ENCODE measurements around the gene SLC6A3.
A peak's percentile ranks its signal among the peaks of the same experiment; 100 is the strongest.

Gene SLC6A3

GRCh38 chr5:1343931-1344901 lies 101.0 kb downstream of the SLC6A3 start:
- Histone ChIP-seq H3K27me3 (no peaks in the 10 kb centered on the region), H3K9me3 (no peaks in the 10 kb centered on the region), H3K36me3 (peaks cover 36% of the 10 kb centered on the region), H3K4me1 (peaks cover 2% of the 10 kb centered on the region; the same call in 1 of the 2 replicates), H3K4me3 (ENCODE audit: low read depth, low read length) (peak overlapping the region; percentile 83)
- DNase-seq = peak; percentile 24
- no peak for TF ChIP-seq CTCF (IDR thresholded peaks at IDR 0.05; ENCODE audit: low read depth, low read length)

GRCh38 chr5:1343315-1343751 lies 101.9 kb downstream of the SLC6A3 start:
- Histone ChIP-seq H3K4me1 (peaks cover 2% of the 10 kb centered on the region; the same call in 1 of the 2 replicates), H3K4me3 (ENCODE audit: low read depth, low read length) (peak overlapping the region; percentile 83), H3K36me3 (peaks cover 41% of the 10 kb centered on the region), H3K27me3 (no peaks in the 10 kb centered on the region), H3K9me3 (no peaks in the 10 kb centered on the region)
- no peak for DNase-seq
- TF ChIP-seq CTCF (IDR thresholded peaks at IDR 0.05; ENCODE audit: low read depth, low read length) = no peak

Measured in BE2C (cell line).